Fibroblast of pulmonary artery (primary cell): ENCODE measurements around the gene AWAT1.
A peak's percentile ranks its signal among the peaks of the same experiment; 100 is the strongest.

Experiments
- DNase-seq: peaks from one replicate; pipeline ENCODE4 v3.0.0-alpha.2; 2010; ENCODE audit warnings: low read depth
- H3K4me3 ChIP-seq: replicated peaks from 2 replicates; pipeline ENCODE4 v1.5.1; 2011; ENCODE audit warnings: low read depth, mild to moderate bottlenecking, control low read depth, low read length, moderate library complexity
- CTCF ChIP-seq: IDR thresholded peaks from 2 replicates; pipeline ENCODE4 v1.5.1; 2011; ENCODE audit warnings: mild to moderate bottlenecking, control low read depth, low read length, inconsistent platforms; ENCODE audit errors: missing control alignments

AWAT1 gene

GRCh38 chrX:70281951-70282350 lies 47.5 kb downstream of the AWAT1 start, which contains the start of gene RAB41:
TSS of gene RAB41 (plus strand) at chrX:70282172. CDS start at chrX:70282218, 46 bp downstream.
- TF ChIP-seq CTCF: no peak
- no peak for DNase-seq
- no peak within 1 kb of the TSS for H3K4me3 ChIP-seq

- no peak for DNase-seq
- no peak for TF ChIP-seq CTCF
- peak overlapping the region; percentile 79 for H3K4me3 ChIP-seq
Measured at GRCh38 chrX:70289168-70289792, 54.8 kb downstream of the AWAT1 start.
